ENCODE data around the gene PNMA1.

Gene PNMA1

DNA sequence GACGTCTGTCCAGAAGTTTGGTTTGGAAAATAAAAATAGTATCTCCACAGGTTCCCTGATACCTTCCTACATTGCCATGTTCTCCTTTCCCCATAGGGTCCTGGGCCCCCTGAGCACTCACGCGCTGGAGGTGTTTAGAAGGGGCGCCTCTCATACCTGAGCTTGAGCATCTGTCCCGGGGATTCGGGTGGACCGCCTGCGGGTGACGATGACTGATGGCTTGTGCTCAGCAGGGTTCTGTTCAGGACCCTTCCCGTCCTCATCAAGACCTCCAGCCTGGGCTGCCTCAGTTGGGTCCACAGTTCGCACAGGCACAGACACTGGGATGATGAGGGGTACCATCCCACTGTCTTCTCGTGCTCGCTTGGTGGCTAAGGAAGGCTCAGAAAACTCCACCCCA, 22.7 kb upstream of the PNMA1 start:
- no peak for DNase-seq (ENCODE audit: low spot score)

DNA sequence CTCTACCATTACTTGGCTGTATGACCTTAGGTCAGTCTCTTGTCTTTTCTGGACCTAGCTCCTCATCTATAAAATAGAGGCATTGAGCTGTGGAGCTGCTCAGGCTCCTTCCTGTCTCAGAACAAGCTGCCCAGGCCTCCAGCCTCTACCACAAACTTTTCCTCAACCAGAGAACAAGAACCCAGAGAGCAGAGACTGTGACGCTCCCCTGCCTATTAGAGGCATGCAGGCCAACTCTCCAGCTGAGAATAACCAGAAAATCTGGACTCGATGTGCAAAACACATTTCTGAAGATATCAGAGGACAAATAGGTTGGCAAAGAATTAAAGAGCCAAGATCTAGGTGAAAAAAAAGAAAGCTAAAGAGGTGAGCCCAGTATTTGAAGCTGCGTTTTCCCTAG, 17.8 kb upstream of the PNMA1 start:
- DNase-seq (ENCODE audit: low spot score), result no peak

DNA sequence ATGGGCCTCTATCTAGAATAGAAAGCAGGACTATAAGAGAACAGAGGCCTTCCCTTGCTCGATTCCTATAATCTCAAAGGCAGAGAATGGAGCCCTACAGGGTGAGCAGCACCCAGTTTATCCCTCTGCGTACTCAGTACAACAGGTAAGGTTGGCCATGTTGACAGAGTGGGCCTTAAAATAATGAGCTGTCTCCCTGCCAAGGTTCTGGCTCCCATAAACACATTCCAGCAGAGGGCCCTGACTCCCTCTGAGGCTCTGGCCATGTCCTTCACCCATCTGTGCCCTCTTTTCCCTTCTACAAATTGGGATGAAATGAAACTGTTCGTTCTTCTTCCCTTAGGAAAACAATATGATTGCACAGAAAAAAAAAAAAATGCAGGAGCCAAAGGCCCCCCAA, 16.9 kb upstream of the PNMA1 start:
- DNase-seq (ENCODE audit: low spot score), result peak; percentile 77

DNA sequence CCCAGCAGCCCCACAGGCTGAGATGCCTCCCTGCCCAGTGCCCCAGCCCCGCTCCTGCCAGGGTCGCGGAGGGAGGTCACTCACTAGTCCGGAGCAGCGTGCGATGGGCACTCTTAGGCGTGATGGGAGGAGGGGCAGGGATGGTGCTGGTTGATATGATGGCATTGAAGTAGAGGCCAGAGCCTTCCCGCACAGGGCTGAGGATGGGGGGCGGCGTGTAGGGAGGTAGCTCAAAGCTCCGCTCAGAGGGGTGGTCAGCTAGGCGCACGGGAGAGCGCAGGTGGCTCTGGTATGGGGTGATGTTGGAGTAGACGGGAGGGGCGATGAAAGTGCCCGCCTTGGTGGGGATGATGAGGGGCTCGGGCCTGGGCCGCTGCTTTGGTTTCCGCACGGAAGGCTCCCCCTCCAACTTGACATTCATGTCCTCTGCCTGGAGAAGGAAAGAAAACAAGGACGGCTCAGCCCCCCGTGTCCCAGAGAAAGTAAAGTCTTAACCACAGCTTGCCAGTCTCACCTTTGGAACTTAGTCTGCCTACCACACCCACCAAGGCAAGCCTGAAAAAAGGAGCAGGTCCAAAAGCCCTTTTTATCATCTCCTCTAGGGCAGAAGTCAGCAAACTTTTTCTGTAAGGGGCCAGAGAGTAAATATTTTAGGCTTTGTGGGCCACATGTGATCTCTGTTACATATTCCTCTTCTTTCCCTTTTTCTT, 15.5 kb upstream of the PNMA1 start:
- no peak for DNase-seq (ENCODE audit: low spot score)

DNA sequence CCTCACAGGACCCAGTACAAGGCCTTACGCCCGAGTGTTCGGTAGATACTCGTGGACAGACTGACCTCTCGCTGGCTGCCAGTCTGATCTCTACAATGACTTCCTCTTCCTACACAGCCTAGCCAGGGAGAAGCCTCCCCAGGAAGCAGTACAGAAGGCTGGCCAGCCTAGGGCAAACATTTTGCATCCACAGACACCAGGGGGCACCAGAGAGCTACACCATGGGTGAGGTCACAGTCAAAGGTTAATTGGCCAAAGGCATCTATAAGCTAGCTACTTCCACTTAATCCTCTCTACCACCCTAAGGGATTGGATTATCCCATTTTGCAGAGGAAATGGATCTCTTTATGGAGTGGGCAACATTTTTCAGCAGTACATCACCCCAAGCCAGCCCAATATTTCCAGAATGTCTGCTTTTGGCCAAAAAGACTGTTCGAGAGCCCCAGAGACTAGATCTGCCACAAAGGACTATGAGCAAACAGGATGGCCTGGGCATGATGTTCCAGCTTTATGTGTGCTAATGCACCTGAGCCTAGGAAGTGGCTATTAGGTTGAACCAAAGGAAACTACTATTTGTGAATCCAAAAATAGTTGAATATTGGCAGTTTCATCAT, 14.6 kb upstream of the PNMA1 start:
- DNase-seq (ENCODE audit: low spot score), result peak; percentile 81

DNA sequence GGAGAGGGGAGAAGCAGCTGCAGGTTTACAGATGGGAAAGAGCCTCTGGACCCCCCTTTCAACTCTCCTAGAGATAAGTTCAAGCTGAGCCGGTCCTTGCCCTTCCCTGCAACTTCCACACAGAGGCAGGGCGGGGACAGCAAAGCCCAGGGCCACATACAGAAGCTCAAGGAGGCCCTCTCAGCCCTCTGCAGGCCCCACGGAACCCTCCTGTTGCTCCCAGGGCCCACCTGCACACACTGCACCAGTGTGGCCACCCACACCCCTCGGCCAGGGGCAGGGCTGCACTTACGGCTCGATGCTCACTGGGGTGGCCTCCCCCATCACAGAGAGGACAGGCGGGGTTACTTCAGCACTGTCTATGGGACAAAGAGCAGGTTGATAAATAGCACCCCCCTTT, 13.0 kb upstream of the PNMA1 start:
- DNase-seq (ENCODE audit: low spot score), result no peak

DNA sequence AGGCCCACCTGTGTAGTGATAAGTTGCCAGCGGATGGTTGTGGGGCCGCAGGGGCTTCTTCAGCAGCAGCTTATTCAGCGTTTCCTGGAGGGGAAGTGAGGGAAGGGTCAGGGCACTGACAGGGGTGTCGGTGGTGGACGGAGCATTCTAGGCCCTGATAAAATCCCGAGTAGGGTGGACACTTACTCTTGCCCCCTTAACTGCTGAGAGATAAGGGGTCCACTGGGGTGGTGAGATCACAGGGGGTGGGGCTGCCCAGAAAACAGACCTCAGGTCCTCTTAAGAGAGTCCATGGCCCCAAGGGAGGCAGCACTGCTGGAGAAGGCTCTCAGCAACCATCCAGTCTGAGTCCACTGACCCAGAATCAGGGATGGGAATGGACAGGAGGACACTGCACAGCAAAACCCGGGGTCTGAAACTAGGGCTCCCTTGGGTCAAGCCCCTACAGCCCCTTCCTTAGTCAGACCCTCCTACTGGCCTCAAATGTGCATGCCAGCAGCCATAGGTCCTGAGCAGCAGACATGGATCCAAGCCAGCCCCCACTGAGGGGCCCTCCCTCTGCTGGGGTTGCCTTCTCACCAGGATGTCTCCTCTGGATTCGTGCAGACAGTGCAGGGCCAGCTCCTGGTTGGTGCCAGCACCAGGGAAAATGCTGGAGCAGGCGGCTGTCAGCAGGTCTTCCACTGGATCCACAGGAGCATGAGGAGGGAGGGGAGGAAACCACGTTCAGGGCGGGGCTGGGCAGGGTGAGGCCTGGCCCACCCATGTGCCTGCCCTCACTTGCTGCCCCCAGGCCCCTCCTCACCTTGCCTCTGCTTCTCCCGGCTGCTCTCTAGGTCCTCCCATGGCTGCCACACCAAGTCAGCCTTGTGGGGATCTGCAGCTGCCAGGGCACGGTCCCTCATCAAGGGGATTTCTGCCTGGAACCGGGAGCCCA, 12.1 kb upstream of the PNMA1 start:
- no peak for DNase-seq (ENCODE audit: low spot score)

DNA sequence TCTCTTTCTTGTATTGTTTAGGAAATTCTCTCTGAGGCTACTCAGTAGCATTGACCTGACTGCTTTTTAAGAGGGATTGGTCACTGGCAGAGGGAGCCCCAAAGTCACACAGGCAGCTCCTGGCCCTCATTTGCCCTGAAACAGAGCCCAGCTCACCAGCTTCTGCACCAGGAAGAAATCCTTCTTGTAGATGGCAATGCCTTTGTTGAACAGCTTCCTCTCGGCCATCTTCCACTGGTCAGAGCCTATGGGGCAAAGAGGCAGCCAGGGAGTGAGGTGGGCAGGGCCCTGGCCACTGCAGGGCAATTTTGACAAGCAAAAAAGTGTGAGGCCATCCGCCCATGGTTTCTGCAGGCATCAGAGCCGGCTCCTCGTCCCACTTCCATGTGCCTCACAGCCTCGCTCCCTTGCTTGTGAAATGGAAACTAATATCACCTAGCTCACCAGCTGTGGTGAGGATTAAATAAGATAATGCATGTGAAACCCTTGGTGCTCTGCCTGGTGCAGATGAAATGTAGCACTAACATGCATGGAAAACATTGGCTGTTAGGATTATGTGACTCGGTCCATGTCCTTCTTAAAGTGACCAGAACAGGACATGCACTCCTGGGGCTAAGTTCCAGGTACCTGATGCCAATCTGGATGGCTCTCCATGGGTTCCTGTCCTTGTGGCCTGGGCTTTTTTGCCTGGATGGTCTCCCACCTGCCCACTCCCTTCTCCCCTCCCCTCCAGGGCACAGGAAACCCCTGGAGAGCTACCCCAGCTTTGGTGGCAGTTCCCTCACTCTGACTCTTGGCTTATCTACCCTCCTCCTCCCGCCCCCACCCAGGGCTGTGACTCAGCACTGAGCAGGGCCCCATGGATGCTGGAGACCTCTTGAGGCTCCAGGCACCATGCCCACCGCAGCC, 11.2 kb upstream of the PNMA1 start:
- no peak for DNase-seq (ENCODE audit: low spot score)

DNA sequence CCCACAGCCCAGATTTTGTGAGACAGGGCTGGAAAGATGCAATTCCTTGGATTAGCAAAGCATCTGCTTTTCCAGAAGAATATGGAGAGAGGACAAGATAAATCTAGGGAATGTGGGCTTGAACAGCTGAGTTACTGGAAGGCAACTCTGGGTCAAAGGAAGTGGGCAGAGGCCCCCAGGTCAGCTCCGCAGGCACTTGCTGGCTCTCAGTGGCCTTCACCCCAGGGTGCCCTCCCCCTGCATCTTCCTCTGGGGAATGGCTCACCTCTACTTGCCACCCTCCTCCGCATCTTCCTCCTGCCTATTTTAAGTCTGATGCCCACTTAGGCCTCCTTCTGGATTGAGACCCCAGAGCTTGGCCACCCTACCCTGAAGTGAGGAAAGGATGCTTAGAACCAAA, 10.5 kb upstream of the PNMA1 start:
- DNase-seq (ENCODE audit: low spot score), result no peak

DNA sequence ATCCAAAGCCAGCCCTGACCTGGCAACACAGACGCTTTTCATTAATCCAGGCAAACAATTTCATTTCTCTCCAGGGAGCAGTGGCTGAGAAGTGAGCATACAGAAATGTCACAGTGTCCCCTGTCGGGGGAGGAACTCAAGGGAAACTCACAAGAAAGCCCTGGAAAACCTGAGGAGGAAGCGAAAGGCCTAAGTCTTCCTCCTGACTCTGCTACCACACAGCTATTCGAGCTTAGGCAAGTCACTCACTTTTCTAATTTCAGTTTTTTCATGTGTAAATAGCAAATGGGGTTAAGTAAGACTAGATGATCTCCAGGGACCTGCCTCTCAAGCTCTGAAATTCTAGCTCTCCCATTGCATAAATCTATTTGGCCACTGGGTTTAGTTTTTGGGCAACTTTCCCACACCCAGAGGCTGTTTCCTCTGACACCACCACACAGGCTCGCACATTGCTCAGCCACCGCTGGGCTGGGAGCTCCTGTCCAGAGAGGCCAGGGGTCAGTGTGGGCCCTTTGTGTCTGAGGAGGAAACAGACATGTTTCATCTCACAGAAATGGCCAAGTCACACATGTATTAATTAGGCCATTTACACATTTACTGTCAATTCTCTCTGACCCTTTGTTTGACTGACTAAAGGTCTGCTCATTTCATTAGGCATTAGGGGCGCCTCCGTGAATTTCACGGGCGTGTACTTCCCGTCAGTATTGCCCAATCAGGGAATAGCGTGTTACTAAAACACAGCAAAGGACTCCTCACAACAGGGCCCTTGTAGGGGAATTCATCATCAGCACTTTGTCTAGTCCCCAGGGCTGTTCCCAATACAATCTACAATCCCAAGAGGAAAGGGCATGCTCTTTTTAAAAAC, 9.8 kb upstream of the PNMA1 start:
- DNase-seq (ENCODE audit: low spot score), result no peak

DNA sequence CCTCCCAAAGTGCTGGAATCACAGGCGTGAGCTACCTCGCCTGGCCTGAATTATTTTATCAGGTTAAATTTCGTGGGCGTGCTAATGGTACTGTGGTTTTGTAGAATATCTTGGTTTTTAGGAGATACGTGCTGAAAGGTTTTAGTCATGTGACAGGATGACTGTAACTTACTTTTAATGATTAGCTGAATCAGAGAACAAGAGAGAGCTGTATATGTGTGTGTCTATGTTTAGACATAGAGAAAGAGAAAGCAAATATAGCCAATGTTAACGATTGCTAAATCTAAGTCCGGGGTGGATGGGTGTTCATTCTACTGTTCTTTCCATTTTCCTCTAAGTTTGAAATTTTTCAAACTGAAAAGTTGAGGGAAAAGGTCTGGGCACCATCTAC, 9.2 kb upstream of the PNMA1 start:
- DNase-seq (ENCODE audit: low spot score), result no peak

DNA sequence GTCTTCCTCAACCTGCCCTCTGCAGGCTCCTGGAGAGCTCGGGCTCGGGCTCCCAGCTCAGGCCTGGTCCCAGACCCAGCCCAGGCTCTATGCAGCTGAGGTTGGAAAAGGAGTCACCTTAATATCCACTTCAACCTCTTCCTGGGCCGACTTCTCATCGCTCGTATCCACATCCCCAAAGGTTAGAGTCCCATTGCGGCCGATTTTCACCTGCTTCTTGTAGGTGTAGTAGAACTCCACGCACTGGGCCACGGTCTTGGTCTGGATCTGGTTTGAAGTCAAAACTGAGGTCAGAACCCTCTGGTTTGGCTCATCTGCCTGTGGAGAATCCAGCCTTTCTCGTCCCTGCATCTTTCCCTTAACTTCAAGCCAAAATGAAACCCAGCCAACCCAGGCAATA, 8.4 kb upstream of the PNMA1 start:
- no peak for DNase-seq (ENCODE audit: low spot score)

DNA sequence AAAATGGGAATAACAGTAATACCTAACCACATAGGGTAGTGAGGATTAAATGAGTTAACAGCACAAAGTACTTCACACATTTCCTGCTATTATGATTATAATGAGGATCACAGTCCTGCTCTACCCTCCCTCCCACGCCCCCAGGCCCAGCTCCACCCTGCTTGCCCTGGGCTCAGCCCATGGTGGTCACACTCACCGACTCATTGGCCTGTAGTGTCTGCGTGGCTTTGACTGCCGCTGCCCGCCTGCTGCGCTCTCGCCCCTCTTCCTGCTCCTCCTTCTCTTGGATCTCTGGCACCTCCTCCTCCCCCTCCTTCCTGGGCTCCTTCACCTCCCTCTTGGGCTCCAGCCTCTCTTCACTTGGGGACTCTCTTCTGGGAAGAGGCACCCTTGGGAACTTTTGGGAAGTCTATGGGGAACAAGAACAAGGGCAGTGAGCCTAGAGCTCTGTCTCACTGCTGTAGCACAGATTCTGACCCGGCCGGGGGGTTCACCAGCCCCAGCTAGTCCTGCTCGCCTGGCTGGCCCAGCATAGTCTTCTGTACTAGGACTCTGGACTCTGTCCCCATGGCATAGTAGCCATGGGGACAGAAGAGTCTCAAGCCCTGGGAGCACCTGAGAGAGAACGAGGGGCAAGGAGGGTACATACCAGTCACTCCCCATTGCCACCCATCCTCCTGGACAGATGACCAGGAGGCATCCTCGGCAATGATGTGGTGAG, 7.1 kb upstream of the PNMA1 start:
- DNase-seq (ENCODE audit: low spot score), result no peak

DNA sequence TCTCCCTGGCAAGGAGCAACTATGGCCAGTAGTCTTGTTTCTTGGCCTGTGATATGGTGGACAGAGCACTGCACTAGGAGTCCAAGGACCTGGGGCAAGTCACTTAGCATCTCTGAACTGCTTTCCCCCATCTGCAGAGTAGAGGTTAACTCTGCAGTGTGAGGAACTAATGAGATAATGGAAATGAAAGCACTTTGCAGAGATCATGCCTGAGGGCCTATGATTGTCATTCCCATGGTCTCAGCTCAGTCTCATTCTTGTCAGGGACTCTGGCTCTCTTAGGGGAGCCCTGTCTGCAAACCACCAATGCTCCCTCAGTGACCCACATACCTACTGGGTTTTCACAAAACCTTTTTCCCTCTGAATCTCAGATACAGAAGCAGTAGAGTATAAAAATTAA, 6.5 kb upstream of the PNMA1 start:
- DNase-seq (ENCODE audit: low spot score), result no peak

DNA sequence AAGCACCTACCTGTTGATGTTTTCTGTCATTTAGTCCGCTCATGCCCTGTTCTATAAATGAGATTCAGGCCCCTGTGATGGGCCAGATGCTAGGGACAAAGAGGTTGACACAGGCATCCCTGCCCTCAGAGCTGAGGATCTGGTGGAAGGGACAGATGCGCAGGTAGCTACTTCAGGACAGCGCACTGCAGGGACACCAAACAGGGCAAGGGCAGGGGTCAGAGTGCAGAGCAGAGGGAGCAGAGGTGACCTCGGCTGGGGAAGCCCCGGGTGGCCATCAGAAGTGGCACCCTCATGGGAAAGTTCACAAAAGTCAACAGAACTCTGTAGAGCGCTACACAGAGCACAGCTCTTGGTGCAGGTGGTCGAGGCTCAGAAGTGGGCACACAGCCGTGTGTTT, 5.6 kb upstream of the PNMA1 start:
- DNase-seq (ENCODE audit: low spot score), result no peak

DNA sequence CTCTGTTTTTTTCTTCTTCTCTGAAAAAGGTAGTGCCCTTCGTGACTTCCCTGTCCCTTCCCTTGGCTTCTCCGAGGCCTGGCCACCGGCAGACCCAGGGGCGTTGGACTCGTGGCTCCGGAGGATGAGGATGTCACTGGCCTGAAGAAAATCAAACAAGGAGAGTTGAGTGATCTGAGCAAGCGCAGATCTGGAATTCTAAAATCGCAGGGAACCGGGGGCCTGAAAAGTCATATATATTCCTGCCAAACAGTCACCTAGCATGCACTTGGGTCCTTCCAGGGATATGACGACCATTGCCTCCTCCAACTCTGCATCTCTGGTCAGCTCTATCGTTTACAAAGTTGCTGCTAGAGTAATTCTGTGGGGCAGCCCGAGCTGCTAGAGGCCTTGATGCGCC, 5.2 kb upstream of the PNMA1 start:
- no peak for DNase-seq (ENCODE audit: low spot score)

DNA sequence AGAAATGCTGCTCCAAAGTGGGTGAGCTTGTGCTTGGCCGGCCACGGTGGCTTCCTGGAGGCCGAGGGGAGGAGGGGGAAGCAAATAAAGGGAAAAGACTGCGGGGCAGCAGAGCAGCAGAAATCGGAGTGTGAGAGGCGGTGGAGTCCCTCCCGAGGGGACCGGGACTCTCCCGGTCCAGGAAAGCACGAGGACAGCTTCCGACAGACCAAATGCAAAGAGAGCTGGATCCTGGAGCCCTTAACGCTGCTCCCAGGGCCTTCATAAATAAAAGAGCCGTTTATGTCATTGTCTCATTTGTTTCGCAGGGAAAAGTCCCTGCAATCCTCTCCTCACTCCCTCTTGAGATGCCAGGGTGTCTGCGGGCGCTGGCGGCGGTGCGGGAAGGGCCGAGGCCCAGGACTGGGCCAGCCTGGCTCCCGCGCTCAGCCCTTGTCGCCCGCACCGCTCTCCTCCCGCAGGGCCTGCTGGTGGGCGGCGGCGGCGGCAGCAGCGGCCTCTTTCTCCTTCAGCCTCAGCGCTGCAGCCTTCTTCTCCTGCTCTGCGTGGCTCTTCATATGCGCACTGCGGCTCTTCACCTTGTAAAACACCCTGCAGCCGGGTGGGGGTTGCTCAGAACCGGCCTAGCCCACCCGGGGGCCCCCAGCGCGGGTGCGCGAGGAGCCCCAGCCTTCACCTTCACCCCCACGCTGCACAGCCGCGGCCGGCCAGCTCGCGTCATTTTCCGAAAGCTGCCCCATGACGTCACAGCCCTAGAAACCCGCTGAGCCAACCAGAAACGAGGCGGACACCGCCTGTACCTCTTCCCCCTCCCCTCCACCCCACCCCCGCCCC, 4.5 kb upstream of the PNMA1 start:
- peak; percentile 92 for DNase-seq (ENCODE audit: low spot score)

DNA sequence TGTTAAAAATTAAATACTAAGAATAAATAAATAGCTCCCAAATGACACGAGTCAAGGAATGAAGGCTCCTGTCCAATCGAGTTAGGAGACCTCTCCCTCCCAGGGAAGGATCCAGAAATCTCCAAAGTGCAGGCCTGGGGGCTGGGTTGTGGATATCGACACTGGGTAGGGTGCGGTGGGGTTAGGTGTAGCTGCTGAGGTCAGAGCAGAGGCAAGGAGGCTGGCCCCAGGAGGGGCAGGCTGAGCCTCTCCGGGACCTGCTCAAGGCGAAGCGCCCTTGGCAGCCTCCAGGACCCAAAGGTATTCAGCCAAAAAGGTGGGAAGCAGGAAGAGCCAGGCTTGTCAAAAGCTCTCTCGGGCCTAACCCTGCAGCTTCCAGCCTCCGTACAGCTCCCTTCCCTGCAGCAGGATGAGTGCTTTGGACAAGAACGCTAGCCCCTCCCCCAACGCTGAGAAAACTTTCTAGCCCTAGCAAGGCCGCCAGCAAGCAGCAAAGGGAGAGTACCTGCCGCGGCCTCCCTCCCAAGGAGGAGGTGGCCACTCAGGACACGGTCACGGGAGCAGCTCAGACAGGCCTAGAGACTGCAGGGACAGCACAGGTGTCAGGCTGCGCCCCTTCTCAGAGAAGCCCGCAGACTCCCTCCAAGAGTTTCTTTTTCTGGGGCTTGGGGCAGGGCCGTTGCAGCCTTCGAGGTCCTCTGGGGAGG, 3.7 kb upstream of the PNMA1 start:
- peak; percentile 66 for DNase-seq (ENCODE audit: low spot score)

DNA sequence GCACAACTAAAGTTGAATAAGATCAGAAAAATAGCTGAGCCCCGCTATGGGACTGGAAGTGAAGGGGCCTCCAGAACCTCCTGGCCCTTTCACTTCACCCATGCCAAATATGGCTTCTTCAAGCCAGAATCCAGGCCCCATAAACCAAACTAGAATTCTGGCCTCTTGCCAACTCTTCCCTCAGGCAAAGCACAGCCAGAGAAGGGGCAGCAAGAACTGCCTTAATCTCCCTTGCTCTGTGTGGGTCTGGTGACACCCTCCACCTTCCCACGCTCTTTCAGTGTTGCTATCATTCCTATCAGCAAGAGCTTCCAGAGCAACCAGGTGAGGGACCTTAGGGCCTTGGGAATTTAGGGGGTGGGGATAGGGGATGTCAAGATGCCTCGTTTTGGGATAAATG, 3.1 kb upstream of the PNMA1 start:
- DNase-seq (ENCODE audit: low spot score), result peak; percentile 59

All from cerebellar cortex (tissue), 1 donor.